Panc1 (cell line): ENCODE results near the gene MARK3. TPM values are rescaled to one million over a fixed set of nuclear protein-coding genes. Genes with fewer than 3 reads are reported as not detected.

ENCODE experiments used
- ATAC-seq: fragments of 200-7000 bp; cut with Tn5 transposase; 2 replicates; pipeline ENCODE4 v1.9.1; 2020; ENCODE audit warnings: mild to moderate bottlenecking, moderate library complexity
- BruUV-seq: library from RNA; stranded (reverse); fragments of 400-500 nt; replicated peaks from 2 replicates; lab custom pipeline; 2021; lab: Mats Ljungman, UMichigan
- CTCF ChIA-PET: fragments of 300-600 bp; sonication (Branson Sonifier 250); formaldehyde crosslinking; loops from one replicate; lab custom pipeline; 2022; ENCODE audit warnings: antibody characterized with exemption; lab: Charles Lee
- POLR2A ChIA-PET: fragments of 300-600 bp; sonication (Branson Sonifier 250); formaldehyde crosslinking; loops from one replicate; lab custom pipeline; 2022; ENCODE audit warnings: antibody characterized with exemption; lab: Charles Lee
- DNase-seq: peaks from one replicate; pipeline ENCODE4 v3.0.0-alpha.2; 2010; ENCODE audit warnings: low read depth, low spot score
- H3K27ac ChIP-seq: 2 replicates; pipeline ENCODE4 v1.5.1; 2011; ENCODE audit warnings: mild to moderate bottlenecking, low read length, inconsistent platforms
- H3K27me3 ChIP-seq: fragments of 200-500 bp; sonication (Bioruptor generic); 2 replicates; pipeline ENCODE4 v1.6.0; 2014; ENCODE audit warnings: low read length, inconsistent platforms; ENCODE audit not compliant: control insufficient read depth, insufficient read depth
- H3K36me3 ChIP-seq: fragments of 200-500 bp; sonication (Bioruptor generic); 2 replicates; pipeline ENCODE4 v1.5.1; 2014; ENCODE audit warnings: inconsistent platforms, mild to moderate bottlenecking, low read length, moderate library complexity; ENCODE audit not compliant: control insufficient read depth, insufficient read depth
- H3K4me1 ChIP-seq: 2 replicates; pipeline ENCODE4 v1.5.1; 2011; ENCODE audit warnings: inconsistent platforms, mild to moderate bottlenecking, low read length, moderate library complexity; ENCODE audit not compliant: control insufficient read depth, insufficient read depth
- H3K4me3 ChIP-seq, 2 experiments: 2 replicates each; pipeline ENCODE4 v1.5.1; 2011 to 2012; ENCODE audit warnings: low read depth in 2 of 2, low read length in 2 of 2, mild to moderate bottlenecking in 2 of 2, inconsistent platforms in 1 of 2, moderate library complexity in 1 of 2
- H3K9me3 ChIP-seq: fragments of 200-500 bp; sonication (Bioruptor generic); 2 replicates; pipeline ENCODE4 v1.5.1; 2014; ENCODE audit warnings: low read depth, mild to moderate bottlenecking, inconsistent platforms, low read length, moderate library complexity; ENCODE audit not compliant: control insufficient read depth, insufficient read depth
- POLR2AphosphoS5 ChIP-seq: IDR thresholded peaks from 2 replicates; pipeline ENCODE4 v1.6.1; 2012; ENCODE audit warnings: mild to moderate bottlenecking, low read depth, low read length, moderate library complexity
- SIN3A ChIP-seq: IDR thresholded peaks from 2 replicates; pipeline ENCODE4 v1.6.1; 2012; ENCODE audit warnings: low read depth, mild to moderate bottlenecking, low read length, moderate library complexity, borderline replicate concordance; ENCODE audit not compliant: insufficient read depth
- TCF7L2 ChIP-seq: IDR thresholded peaks from 2 replicates; pipeline ENCODE4 v1.6.1; 2011; ENCODE audit warnings: mild to moderate bottlenecking, low read depth, low read length, inconsistent platforms
- in situ Hi-C: cut with HindIII; loops from 2 replicates; pipeline ENCODE4 v1.10.0; 2016; ENCODE audit warnings: low sequenced_read_pairs, low pct_unique_long_range_greater_than_20kb
- intact Hi-C: fragments of 100-400 bp; cut with micrococcal nuclease; formaldehyde crosslinking; loops from one replicate; pipeline ENCODE4 v1.10.0; 2022; ENCODE audit not compliant: unreplicated experiment
- total RNA-seq: library from RNA; stranded (reverse); gene quantifications from one replicate; pipeline ENCODE4 v1.2.1, GENCODE V29; 2021; ENCODE audit not compliant: unreplicated experiment
- TF ChIP-seq, protein P1 (sequence below), 2 experiments: IDR thresholded peaks; 2 replicates each; pipeline ENCODE4 v1.6.1; 2011 to 2012; ENCODE audit warnings: low read depth in 2 of 2, control low read depth in 1 of 2, low read length in 1 of 2, mild to moderate bottlenecking in 1 of 2, moderate library complexity in 1 of 2; ENCODE audit not compliant: insufficient read depth in 1 of 2
- TF ChIP-seq, protein P2 (sequence below): fragments of 450-650 bp; IDR thresholded peaks from 2 replicates; pipeline ENCODE4 v1.5.1; 2017; ENCODE audit warnings: mild to moderate bottlenecking

The MARK3 gene
- total RNA-seq, 1 experiment from 2014 or later: 56.1 TPM

DNA sequence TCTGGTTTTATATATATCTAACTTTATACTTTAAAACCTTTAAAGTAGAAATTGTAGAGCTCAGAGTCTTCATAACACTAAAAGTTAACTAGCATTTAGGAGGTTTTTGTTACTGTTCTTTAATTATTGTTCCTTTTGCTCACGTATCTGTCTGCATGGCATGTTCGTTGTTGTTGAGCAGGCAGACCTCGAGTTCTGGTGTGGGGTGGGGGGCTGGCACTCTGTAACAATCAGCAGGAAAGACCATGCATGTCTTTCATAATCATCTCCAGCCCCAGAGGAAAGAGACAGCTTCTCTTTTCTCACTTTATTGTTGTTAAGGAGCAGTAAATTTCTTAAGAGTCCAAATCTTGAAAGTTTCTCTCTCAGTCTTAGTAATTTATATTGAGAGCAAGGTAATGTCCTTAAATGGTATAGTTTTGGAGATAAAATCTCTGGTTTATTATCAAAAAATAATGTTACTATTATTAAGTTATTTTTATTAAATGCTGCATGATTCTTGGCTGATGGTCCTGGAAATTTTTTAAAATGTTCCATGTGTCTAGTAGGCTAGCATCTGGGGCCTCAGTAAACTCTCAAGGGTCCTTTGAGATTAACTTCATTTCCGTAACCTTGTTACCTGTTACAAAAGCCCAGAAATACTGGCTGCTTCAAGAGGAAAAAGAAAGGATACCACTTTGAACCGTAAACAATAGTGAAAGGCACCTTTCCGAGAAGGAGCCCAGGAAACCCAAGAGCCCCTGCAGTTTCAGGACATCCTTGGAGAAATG, 107.1 kb downstream of the MARK3 start:
- intact Hi-C loops: no loop called here

GRCh38 chr14:103495854-103496253, 110.6 kb downstream of the MARK3 start:
- no peak overlapping the region for H3K27ac ChIP-seq
- no peaks in the 10 kb centered on the region for H3K9me3 ChIP-seq
- ChIA-PET POLR2A (no interaction called here), CTCF (interaction anchor here (0.6 kb wide), 1 partner anchor 102 kb away, joined by 4 read pairs; no protein-coding TSS in a partner anchor)
- no peaks in the 10 kb centered on the region for H3K27me3 ChIP-seq
- no peak overlapping the region for H3K4me3 ChIP-seq
- TF ChIP-seq POLR2AphosphoS5 (no peak), TCF7L2 (no peak), SIN3A (no peak)
- TF ChIP-seq, protein P1, sequence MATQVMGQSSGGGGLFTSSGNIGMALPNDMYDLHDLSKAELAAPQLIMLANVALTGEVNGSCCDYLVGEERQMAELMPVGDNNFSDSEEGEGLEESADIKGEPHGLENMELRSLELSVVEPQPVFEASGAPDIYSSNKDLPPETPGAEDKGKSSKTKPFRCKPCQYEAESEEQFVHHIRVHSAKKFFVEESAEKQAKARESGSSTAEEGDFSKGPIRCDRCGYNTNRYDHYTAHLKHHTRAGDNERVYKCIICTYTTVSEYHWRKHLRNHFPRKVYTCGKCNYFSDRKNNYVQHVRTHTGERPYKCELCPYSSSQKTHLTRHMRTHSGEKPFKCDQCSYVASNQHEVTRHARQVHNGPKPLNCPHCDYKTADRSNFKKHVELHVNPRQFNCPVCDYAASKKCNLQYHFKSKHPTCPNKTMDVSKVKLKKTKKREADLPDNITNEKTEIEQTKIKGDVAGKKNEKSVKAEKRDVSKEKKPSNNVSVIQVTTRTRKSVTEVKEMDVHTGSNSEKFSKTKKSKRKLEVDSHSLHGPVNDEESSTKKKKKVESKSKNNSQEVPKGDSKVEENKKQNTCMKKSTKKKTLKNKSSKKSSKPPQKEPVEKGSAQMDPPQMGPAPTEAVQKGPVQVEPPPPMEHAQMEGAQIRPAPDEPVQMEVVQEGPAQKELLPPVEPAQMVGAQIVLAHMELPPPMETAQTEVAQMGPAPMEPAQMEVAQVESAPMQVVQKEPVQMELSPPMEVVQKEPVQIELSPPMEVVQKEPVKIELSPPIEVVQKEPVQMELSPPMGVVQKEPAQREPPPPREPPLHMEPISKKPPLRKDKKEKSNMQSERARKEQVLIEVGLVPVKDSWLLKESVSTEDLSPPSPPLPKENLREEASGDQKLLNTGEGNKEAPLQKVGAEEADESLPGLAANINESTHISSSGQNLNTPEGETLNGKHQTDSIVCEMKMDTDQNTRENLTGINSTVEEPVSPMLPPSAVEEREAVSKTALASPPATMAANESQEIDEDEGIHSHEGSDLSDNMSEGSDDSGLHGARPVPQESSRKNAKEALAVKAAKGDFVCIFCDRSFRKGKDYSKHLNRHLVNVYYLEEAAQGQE (IDR thresholded peaks at IDR 0.05; ENCODE audit: insufficient read depth in 1 of 2, low read depth in 2 of 2, low read length in 1 of 2): no peak
- TF ChIP-seq, protein P2, sequence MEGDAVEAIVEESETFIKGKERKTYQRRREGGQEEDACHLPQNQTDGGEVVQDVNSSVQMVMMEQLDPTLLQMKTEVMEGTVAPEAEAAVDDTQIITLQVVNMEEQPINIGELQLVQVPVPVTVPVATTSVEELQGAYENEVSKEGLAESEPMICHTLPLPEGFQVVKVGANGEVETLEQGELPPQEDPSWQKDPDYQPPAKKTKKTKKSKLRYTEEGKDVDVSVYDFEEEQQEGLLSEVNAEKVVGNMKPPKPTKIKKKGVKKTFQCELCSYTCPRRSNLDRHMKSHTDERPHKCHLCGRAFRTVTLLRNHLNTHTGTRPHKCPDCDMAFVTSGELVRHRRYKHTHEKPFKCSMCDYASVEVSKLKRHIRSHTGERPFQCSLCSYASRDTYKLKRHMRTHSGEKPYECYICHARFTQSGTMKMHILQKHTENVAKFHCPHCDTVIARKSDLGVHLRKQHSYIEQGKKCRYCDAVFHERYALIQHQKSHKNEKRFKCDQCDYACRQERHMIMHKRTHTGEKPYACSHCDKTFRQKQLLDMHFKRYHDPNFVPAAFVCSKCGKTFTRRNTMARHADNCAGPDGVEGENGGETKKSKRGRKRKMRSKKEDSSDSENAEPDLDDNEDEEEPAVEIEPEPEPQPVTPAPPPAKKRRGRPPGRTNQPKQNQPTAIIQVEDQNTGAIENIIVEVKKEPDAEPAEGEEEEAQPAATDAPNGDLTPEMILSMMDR: no peak
- in situ Hi-C loops: no loop called here
- H3K36me3 ChIP-seq: peaks cover 12% of the 10 kb centered on the region
- ATAC-seq (0 out of 2 replicates have a peak, but pooled peaks have one; percentile 40), DNase-seq (no peak)
- BruUV-seq: no TSS peak
- H3K4me1 ChIP-seq: no peaks in the 10 kb centered on the region
- intact Hi-C loops: no loop called here

More for the DNA sequence above, 107.1 kb downstream of the MARK3 start:
- BruUV-seq: no TSS peak
- Histone ChIP-seq H3K27ac (no peak overlapping the region), H3K9me3 (no peaks in the 10 kb centered on the region), H3K4me3 (no peak overlapping the region), H3K36me3 (peaks cover 14% of the 10 kb centered on the region), H3K4me1 (no peaks in the 10 kb centered on the region), H3K27me3 (no peaks in the 10 kb centered on the region)
- ATAC-seq (no peak), DNase-seq (no peak)
- ChIA-PET POLR2A (no interaction called here), CTCF (no interaction called here)
- TF ChIP-seq SIN3A (no peak), TCF7L2 (no peak)
- in situ Hi-C loops: no loop called here

DNA sequence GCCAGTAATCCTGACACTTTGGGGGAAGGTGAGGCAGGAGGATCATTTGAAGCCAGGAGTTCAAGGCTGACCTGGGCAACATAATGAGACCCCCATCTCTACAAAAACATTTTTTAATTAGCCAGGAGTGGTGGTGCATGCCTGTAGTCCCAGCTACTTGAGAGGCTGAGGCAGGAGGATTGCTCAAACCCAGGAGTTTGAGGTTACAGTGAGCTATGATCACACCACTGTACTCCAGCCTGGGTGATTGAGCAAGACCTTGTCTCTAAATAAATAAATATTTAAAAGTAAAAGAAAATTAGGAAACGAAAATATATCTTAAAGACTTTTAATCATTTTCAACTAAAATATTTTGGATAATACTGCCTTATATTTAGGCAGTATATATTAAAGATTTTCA, 111.6 kb downstream of the MARK3 start:
- Histone ChIP-seq H3K27ac (no peak overlapping the region), H3K9me3 (no peaks in the 10 kb centered on the region), H3K27me3 (no peaks in the 10 kb centered on the region), H3K36me3 (peaks cover 8% of the 10 kb centered on the region), H3K4me3 (no peak overlapping the region), H3K4me1 (no peaks in the 10 kb centered on the region)
- intact Hi-C loops (no loop called here), in situ Hi-C loops (no loop called here)
- TF ChIP-seq, protein P1 (IDR thresholded peaks at IDR 0.05; ENCODE audit: insufficient read depth in 1 of 2, low read depth in 2 of 2, low read length in 1 of 2): no peak
- no peak for TF ChIP-seq TCF7L2
- TF ChIP-seq, protein P2: no peak
- no peak for TF ChIP-seq SIN3A
- TF ChIP-seq POLR2AphosphoS5: no peak
- POLR2A ChIA-PET: no interaction called here
- DNase-seq: no peak
- no TSS peak for BruUV-seq
- CTCF ChIA-PET: no interaction called here
- no peak for ATAC-seq
